Endothelial cell of umbilical vein (primary cell): ENCODE data around the gene SCYL2. TPM values are rescaled to one million over a fixed set of nuclear protein-coding genes. Genes with fewer than 3 reads are reported as not detected.

Experiments
- BruUV-seq: library from RNA; stranded (reverse); fragments of 400-500 nt; replicated peaks from 2 replicates; lab custom pipeline; 2021; lab: Mats Ljungman, UMichigan
- CTCF ChIA-PET: fragments of 300-600, 350-600 bp; sonication (Branson Sonifier 250); formaldehyde crosslinking; loops from one replicate; lab custom pipeline; 2021; ENCODE audit warnings: antibody characterized with exemption, inconsistent platforms; lab: Charles Lee
- POLR2A ChIA-PET: fragments of 300-600, 350-600 bp; sonication (Branson Sonifier 250); formaldehyde crosslinking; loops from one replicate; lab custom pipeline; 2021; ENCODE audit warnings: antibody characterized with exemption, inconsistent platforms; lab: Charles Lee
- DNase-seq: peaks from one replicate; pipeline ENCODE4 v3.0.0-alpha.2; 2011; ENCODE audit warnings: low read depth, low spot score
- FAIRE-seq: peaks from 2 replicates; lab custom pipeline; 2011; peaks lifted over from hg19 to GRCh38; lab: Jason Lieb, UNC
- H2AFZ ChIP-seq: 2 replicates; pipeline ENCODE4 v1.6.0; 2012; ENCODE audit warnings: low read depth, low read length, control low read depth, inconsistent platforms
- H3K27ac ChIP-seq: 2 replicates; pipeline ENCODE4 v1.5.1; 2011; ENCODE audit warnings: low read depth, mild to moderate bottlenecking, control low read depth, low read length, moderate library complexity; ENCODE audit not compliant: insufficient read depth
- H3K27me3 ChIP-seq, 2 experiments: 2 replicates each; pipeline versions ENCODE4 v1.6.0 to v1.6.1; 2011; ENCODE audit warnings: low read length in 2 of 2, mixed read lengths in 1 of 2; ENCODE audit not compliant: control insufficient read depth in 2 of 2, insufficient read depth in 2 of 2
- H3K36me3 ChIP-seq, 2 experiments: 2 replicates in 1 of 2; 3 replicates in 1 of 2; pipeline ENCODE4 v1.5.1; 2011; ENCODE audit warnings: low read length in 2 of 2, mild to moderate bottlenecking in 1 of 2, moderate library complexity in 1 of 2; ENCODE audit not compliant: control insufficient read depth in 2 of 2, insufficient read depth in 2 of 2; ENCODE audit errors: extremely low read depth in 1 of 2
- H3K4me1 ChIP-seq: 3 replicates; pipeline ENCODE4 v1.5.1; 2011; ENCODE audit warnings: mild to moderate bottlenecking, low read length; ENCODE audit not compliant: control insufficient read depth, insufficient read depth; ENCODE audit errors: extremely low read depth
- H3K4me2 ChIP-seq: 2 replicates; pipeline ENCODE4 v1.6.1; 2011; ENCODE audit warnings: low read length, control low read depth, mixed read lengths; ENCODE audit not compliant: insufficient read depth
- H3K4me3 ChIP-seq, 3 experiments: fragments of 200-600 bp in 1 of 3; sonication (generic), shearing (Covaris generic) in 1 of 3; replicated peaks in 1 of 3; 2 replicates each; pipeline ENCODE4 v1.5.1; 2011 to 2016; ENCODE audit warnings: control low read depth in 3 of 3, low read length in 3 of 3, mild to moderate bottlenecking in 2 of 3, inconsistent platforms in 1 of 3, low read depth in 1 of 3, moderate library complexity in 1 of 3; ENCODE audit not compliant: insufficient read depth in 1 of 3
- H3K79me2 ChIP-seq: 2 replicates; pipeline ENCODE4 v1.6.0; 2012; ENCODE audit warnings: low read length, inconsistent platforms; ENCODE audit not compliant: control insufficient read depth, insufficient read depth
- H3K9ac ChIP-seq: replicated peaks from 2 replicates; pipeline ENCODE3; 2011; ENCODE audit warnings: low read length, control low read depth; ENCODE audit not compliant: insufficient read depth; ENCODE audit errors: extremely low read depth
- H3K9me1 ChIP-seq: replicated peaks from 3 replicates; pipeline ENCODE4 v1.6.0; 2011; ENCODE audit warnings: mild to moderate bottlenecking, low read length; ENCODE audit not compliant: control insufficient read depth, insufficient read depth; ENCODE audit errors: extremely low read depth
- H3K9me3 ChIP-seq: replicated peaks from 2 replicates; pipeline ENCODE4 v1.5.1; 2012; ENCODE audit warnings: low read length, inconsistent platforms; ENCODE audit not compliant: control insufficient read depth, insufficient read depth
- H4K20me1 ChIP-seq: replicated peaks from 2 replicates; pipeline ENCODE3; 2011; ENCODE audit warnings: mild to moderate bottlenecking, low read length; ENCODE audit not compliant: control insufficient read depth, insufficient read depth; ENCODE audit errors: extremely low read depth
- EZH2 ChIP-seq: IDR thresholded peaks from 2 replicates; pipeline ENCODE4 v1.6.1; 2012; ENCODE audit warnings: borderline replicate concordance, low read depth, mild to moderate bottlenecking, moderate library complexity, low read length, inconsistent platforms; ENCODE audit not compliant: severe bottlenecking
- FOS ChIP-seq: IDR thresholded peaks from 2 replicates; pipeline ENCODE4 v1.6.1; 2011; ENCODE audit warnings: mild to moderate bottlenecking, low read length, moderate library complexity, borderline replicate concordance; ENCODE audit not compliant: insufficient read depth
- GATA2 ChIP-seq: IDR thresholded peaks from 2 replicates; pipeline ENCODE4 v1.7.0; 2011; ENCODE audit warnings: low read depth, mild to moderate bottlenecking, moderate library complexity, mixed read lengths, low read length; ENCODE audit not compliant: insufficient read length, insufficient read depth
- JUN ChIP-seq: IDR thresholded peaks from 2 replicates; pipeline ENCODE4 v1.6.1; 2011; ENCODE audit warnings: borderline replicate concordance, low read depth; ENCODE audit not compliant: insufficient read length, insufficient read depth
- MYC ChIP-seq: IDR thresholded peaks from one replicate; pipeline ENCODE4 v1.6.1; 2011; ENCODE audit warnings: mild to moderate bottlenecking, low read depth, low read length
- POLR2A ChIP-seq: IDR thresholded peaks from 2 replicates; pipeline ENCODE4 v1.6.1; 2012; ENCODE audit warnings: low read depth, mild to moderate bottlenecking, control low read depth, low read length
- POLR2AphosphoS5 ChIP-seq: IDR thresholded peaks from 2 replicates; pipeline ENCODE4 v1.6.1; 2012; ENCODE audit warnings: low read depth, mild to moderate bottlenecking, control low read depth, low read length, moderate library complexity; ENCODE audit not compliant: insufficient read depth
- dilution Hi-C: fragments of 300-500 bp; cut with MboI; formaldehyde crosslinking; loops from one replicate; pipeline ENCODE4 v1.15.0; 2019; ENCODE audit warnings: low sequenced_read_pairs; ENCODE audit not compliant: extremely low pct_ligation_motif_present
- intact Hi-C: fragments of 100-400 bp; cut with micrococcal nuclease; formaldehyde crosslinking; loops from one replicate; pipeline ENCODE4 v1.10.0; 2022
- polyA plus RNA-seq, 4 experiments: library from polyadenylated mRNA; depleted of rRNA in 3 of 4; stranded (reverse) in 3 of 4; unstranded in 1 of 4; fragments of >200 nt; gene quantifications; 2 replicates each; pipeline versions ENCODE4 v1.2.1 to v1.2.3, GENCODE V29; 2011 to 2012; ENCODE audit warnings: missing spikeins in 1 of 4
- total RNA-seq: library from RNA; stranded (reverse); gene quantifications from 2 replicates; pipeline ENCODE4 v1.2.3, GENCODE V29; 2021
- TF ChIP-seq, protein P1 (sequence below), 2 donors: IDR thresholded peaks; 1 replicate in 1 of 2; 2 replicates in 1 of 2; pipeline ENCODE4 v1.5.1; 2011; ENCODE audit warnings: low read length in 2 of 2, mild to moderate bottlenecking in 2 of 2, moderate library complexity in 2 of 2, control low read depth in 1 of 2, inconsistent platforms in 1 of 2, low read depth in 1 of 2; ENCODE audit not compliant: insufficient read depth in 1 of 2; ENCODE audit errors: extremely low read depth in 1 of 2
- TF ChIP-seq, protein P2 (sequence below): IDR thresholded peaks from 2 replicates; pipeline ENCODE4 v1.6.1; 2011; ENCODE audit not compliant: insufficient read depth, insufficient read length

SCYL2 gene
- total and polyA plus RNA-seq, 2 donors (not counting 3 experiments of a cell fraction or from before 2014, with no cell fraction given), result 12.5 to 41.4 TPM

DNA sequence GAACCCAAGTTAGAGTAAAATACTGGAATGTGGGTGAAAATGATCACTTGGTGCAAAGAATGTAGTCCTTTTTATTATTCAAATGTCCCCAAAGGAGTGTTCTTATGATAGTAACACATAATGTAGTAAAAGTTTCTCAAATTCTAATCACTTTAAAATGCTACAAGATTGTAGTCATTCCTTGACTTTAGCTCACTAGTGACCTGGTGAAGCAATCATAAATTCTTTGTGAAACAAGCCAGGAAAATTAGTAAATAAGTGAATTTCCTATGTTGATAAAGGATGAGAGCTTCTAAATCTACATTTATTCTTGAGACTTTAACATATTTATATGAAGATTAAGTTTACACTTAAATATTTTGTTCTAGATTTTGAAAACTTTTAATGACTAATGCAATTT lies 59.2 kb downstream of the SCYL2 start:
- Histone ChIP-seq H3K79me2 (no peaks in the 10 kb centered on the region), H3K9me1 (no peaks in the 10 kb centered on the region), H4K20me1 (no peaks in the 10 kb centered on the region), H3K9me3 (no peaks in the 10 kb centered on the region), H3K4me2 (no peak overlapping the region), H3K36me3 (peaks cover 3 to 4% of the 10 kb centered on the region in 2 experiments), H3K4me1 (no peaks in the 10 kb centered on the region), H3K4me3 (no peak overlapping the region), H2AFZ (no peak overlapping the region), H3K27ac (no peak overlapping the region), H3K9ac (no peak overlapping the region), H3K27me3 (no peaks in the 10 kb centered on the region)
- POLR2A ChIA-PET, result no interaction called here
- no TSS peak for BruUV-seq
- dilution Hi-C loops, result no loop called here
- FAIRE-seq (no peak), DNase-seq (no peak)
- no peak for TF ChIP-seq GATA2
- no peak for TF ChIP-seq FOS
- no peak for TF ChIP-seq MYC
- TF ChIP-seq, protein P1, sequence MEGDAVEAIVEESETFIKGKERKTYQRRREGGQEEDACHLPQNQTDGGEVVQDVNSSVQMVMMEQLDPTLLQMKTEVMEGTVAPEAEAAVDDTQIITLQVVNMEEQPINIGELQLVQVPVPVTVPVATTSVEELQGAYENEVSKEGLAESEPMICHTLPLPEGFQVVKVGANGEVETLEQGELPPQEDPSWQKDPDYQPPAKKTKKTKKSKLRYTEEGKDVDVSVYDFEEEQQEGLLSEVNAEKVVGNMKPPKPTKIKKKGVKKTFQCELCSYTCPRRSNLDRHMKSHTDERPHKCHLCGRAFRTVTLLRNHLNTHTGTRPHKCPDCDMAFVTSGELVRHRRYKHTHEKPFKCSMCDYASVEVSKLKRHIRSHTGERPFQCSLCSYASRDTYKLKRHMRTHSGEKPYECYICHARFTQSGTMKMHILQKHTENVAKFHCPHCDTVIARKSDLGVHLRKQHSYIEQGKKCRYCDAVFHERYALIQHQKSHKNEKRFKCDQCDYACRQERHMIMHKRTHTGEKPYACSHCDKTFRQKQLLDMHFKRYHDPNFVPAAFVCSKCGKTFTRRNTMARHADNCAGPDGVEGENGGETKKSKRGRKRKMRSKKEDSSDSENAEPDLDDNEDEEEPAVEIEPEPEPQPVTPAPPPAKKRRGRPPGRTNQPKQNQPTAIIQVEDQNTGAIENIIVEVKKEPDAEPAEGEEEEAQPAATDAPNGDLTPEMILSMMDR (IDR thresholded peaks at IDR 0.05; ENCODE audit: extremely low read depth in 1 of 2, insufficient read depth in 1 of 2, low read depth in 1 of 2, low read length in 2 of 2), result no peak
- TF ChIP-seq, protein P2, sequence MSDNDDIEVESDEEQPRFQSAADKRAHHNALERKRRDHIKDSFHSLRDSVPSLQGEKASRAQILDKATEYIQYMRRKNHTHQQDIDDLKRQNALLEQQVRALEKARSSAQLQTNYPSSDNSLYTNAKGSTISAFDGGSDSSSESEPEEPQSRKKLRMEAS, result no peak
- TF ChIP-seq JUN, result no peak
- TF ChIP-seq POLR2A, result no peak
- TF ChIP-seq EZH2, result no peak
- TF ChIP-seq POLR2AphosphoS5, result no peak
- CTCF ChIA-PET, result interaction anchor here (0.9 kb wide), 1 partner anchor 78 kb away, joined by 3 read pairs; no protein-coding TSS in a partner anchor
- intact Hi-C loops, result loop anchor here (10.0 kb wide), 1 partner anchor 271 kb away; no protein-coding TSS in a partner anchor
